K562 (cell line): ENCODE data around the gene LRRIQ4.

Experiments
- GABPA ChIP-seq: fragments of 200-800 bp; sonication (Bioruptor generic); conservative IDR thresholded peaks from 2 replicates; pipeline ENCODE4 v1.6.1; 2016; ENCODE audit warnings: low read depth, missing genetic modification characterization, missing compliant biosample characterization
- MAFF ChIP-seq: IDR thresholded peaks from 2 replicates; pipeline ENCODE4 v1.6.1; 2012; ENCODE audit warnings: low read length, improper control_type of control experiment
- MAFK ChIP-seq: IDR thresholded peaks from 2 replicates; pipeline ENCODE4 v1.6.1; 2011; ENCODE audit warnings: low read length, improper control_type of control experiment
- THRAP3 ChIP-seq: fragments of 450-650 bp; IDR thresholded peaks from 2 replicates; pipeline ENCODE4 v1.6.1; 2016; ENCODE audit warnings: mild to moderate bottlenecking, inconsistent platforms, borderline replicate concordance
- ZNF140 ChIP-seq: fragments of 250-450 bp; sonication (Bioruptor Pico); IDR thresholded peaks from 2 replicates; pipeline ENCODE4 v1.8.0; 2021; ENCODE audit warnings: moderate library complexity, mild to moderate bottlenecking, inconsistent platforms
- ZNF830 ChIP-seq: fragments of 250-450 bp; sonication (Bioruptor Pico); IDR thresholded peaks from 2 replicates; pipeline ENCODE4 v1.5.0; 2021; ENCODE audit warnings: mild to moderate bottlenecking
- TF ChIP-seq, protein P1 (sequence below): fragments of 250-450 bp; sonication (Bioruptor Pico); IDR thresholded peaks from 2 replicates; pipeline ENCODE4 v1.4.0; 2020; ENCODE audit warnings: borderline replicate concordance
- TF ChIP-seq, protein P2 (sequence below): sonication (generic); formaldehyde crosslinking; IDR thresholded peaks from 2 replicates; pipeline ENCODE4 v1.8.0; 2023; ENCODE audit warnings: mild to moderate bottlenecking, missing genetic modification reagents
- TF ChIP-seq, protein P3 (sequence below): fragments of 200-400 bp; formaldehyde crosslinking; IDR thresholded peaks from 2 replicates; pipeline ENCODE4 v1.6.1; 2017; ENCODE audit warnings: mild to moderate bottlenecking, low read depth, low read length, moderate library complexity
- TF ChIP-seq, protein P4 (sequence below): sonication (generic); formaldehyde crosslinking; IDR thresholded peaks from 2 replicates; pipeline ENCODE4 v1.8.0; 2023; ENCODE audit warnings: missing genetic modification reagents, mild to moderate bottlenecking, borderline replicate concordance
- TF ChIP-seq, protein P5 (sequence below): sonication (generic); formaldehyde crosslinking; IDR thresholded peaks from 2 replicates; pipeline ENCODE4 v1.5.0; 2020; ENCODE audit warnings: missing genetic modification reagents
- TF ChIP-seq, protein P6 (sequence below), 2 experiments: fragments of 450-650 bp in 1 of 2; sonication (generic) in 1 of 2; formaldehyde crosslinking in 1 of 2; IDR thresholded peaks in 1 of 2; conservative IDR thresholded peaks in 1 of 2; 2 replicates each; pipeline versions ENCODE4 v1.6.1 to v1.8.1; 2016 to 2023; ENCODE audit warnings: mild to moderate bottlenecking in 2 of 2, moderate library complexity in 2 of 2, inconsistent platforms in 1 of 2, missing genetic modification reagents in 1 of 2
- TF ChIP-seq, protein P7 (sequence below), 3 experiments: IDR thresholded peaks in 2 of 3; conservative IDR thresholded peaks in 1 of 3; 2 replicates each; pipeline ENCODE4 v1.5.1; 2011 to 2012; ENCODE audit warnings: low read length in 3 of 3, mild to moderate bottlenecking in 3 of 3, control low read depth in 2 of 3, improper control_type of control experiment in 1 of 3, inconsistent platforms in 1 of 3, low read depth in 1 of 3, mixed read lengths in 1 of 3, moderate library complexity in 1 of 3; ENCODE audit not compliant: insufficient read depth in 2 of 3
- TF ChIP-seq, protein P8 (sequence below): fragments of 450-650 bp; formaldehyde crosslinking; IDR thresholded peaks from 2 replicates; pipeline ENCODE4 v1.4.0; 2022; ENCODE audit warnings: mild to moderate bottlenecking, moderate library complexity

DNA sequence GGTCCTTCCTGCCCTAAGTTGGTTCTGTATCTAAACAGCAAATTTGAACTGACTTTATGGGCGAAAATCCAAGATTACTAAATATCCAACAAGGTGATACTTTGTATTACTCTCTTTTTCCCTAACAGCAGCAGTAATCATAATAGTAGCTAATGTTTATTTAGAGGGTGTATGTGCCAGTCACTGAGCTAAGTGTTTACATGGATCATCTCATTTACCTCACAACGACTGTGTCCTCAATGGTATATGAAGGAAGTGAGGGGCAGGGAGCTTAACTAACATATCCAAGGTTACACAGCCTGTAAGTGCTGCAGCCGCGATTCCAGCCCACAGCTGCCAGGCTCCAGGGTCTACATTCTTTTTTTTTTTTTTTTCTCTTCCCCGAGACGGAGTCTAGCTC, 10.3 kb downstream of the LRRIQ4 start:
- TF ChIP-seq, protein P1, sequence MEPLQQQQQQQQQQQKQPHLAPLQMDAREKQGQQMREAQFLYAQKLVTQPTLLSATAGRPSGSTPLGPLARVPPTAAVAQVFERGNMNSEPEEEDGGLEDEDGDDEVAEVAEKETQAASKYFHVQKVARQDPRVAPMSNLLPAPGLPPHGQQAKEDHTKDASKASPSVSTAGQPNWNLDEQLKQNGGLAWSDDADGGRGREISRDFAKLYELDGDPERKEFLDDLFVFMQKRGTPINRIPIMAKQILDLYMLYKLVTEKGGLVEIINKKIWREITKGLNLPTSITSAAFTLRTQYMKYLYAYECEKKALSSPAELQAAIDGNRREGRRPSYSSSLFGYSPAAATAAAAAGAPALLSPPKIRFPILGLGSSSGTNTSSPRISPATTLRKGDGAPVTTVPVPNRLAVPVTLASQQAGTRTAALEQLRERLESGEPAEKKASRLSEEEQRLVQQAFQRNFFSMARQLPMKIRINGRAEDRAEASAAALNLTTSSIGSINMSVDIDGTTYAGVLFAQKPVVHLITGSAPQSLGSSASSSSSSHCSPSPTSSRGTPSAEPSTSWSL (CRISPR knock-in tag), result no peak
- TF ChIP-seq, protein P2, sequence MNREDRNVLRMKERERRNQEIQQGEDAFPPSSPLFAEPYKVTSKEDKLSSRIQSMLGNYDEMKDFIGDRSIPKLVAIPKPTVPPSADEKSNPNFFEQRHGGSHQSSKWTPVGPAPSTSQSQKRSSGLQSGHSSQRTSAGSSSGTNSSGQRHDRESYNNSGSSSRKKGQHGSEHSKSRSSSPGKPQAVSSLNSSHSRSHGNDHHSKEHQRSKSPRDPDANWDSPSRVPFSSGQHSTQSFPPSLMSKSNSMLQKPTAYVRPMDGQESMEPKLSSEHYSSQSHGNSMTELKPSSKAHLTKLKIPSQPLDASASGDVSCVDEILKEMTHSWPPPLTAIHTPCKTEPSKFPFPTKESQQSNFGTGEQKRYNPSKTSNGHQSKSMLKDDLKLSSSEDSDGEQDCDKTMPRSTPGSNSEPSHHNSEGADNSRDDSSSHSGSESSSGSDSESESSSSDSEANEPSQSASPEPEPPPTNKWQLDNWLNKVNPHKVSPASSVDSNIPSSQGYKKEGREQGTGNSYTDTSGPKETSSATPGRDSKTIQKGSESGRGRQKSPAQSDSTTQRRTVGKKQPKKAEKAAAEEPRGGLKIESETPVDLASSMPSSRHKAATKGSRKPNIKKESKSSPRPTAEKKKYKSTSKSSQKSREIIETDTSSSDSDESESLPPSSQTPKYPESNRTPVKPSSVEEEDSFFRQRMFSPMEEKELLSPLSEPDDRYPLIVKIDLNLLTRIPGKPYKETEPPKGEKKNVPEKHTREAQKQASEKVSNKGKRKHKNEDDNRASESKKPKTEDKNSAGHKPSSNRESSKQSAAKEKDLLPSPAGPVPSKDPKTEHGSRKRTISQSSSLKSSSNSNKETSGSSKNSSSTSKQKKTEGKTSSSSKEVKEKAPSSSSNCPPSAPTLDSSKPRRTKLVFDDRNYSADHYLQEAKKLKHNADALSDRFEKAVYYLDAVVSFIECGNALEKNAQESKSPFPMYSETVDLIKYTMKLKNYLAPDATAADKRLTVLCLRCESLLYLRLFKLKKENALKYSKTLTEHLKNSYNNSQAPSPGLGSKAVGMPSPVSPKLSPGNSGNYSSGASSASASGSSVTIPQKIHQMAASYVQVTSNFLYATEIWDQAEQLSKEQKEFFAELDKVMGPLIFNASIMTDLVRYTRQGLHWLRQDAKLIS, result no peak
- TF ChIP-seq, protein P3, sequence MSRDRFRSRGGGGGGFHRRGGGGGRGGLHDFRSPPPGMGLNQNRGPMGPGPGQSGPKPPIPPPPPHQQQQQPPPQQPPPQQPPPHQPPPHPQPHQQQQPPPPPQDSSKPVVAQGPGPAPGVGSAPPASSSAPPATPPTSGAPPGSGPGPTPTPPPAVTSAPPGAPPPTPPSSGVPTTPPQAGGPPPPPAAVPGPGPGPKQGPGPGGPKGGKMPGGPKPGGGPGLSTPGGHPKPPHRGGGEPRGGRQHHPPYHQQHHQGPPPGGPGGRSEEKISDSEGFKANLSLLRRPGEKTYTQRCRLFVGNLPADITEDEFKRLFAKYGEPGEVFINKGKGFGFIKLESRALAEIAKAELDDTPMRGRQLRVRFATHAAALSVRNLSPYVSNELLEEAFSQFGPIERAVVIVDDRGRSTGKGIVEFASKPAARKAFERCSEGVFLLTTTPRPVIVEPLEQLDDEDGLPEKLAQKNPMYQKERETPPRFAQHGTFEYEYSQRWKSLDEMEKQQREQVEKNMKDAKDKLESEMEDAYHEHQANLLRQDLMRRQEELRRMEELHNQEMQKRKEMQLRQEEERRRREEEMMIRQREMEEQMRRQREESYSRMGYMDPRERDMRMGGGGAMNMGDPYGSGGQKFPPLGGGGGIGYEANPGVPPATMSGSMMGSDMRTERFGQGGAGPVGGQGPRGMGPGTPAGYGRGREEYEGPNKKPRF, result no peak
- TF ChIP-seq THRAP3, result no peak
- no peak for TF ChIP-seq MAFF
- no peak for TF ChIP-seq GABPA
- TF ChIP-seq, protein P4, sequence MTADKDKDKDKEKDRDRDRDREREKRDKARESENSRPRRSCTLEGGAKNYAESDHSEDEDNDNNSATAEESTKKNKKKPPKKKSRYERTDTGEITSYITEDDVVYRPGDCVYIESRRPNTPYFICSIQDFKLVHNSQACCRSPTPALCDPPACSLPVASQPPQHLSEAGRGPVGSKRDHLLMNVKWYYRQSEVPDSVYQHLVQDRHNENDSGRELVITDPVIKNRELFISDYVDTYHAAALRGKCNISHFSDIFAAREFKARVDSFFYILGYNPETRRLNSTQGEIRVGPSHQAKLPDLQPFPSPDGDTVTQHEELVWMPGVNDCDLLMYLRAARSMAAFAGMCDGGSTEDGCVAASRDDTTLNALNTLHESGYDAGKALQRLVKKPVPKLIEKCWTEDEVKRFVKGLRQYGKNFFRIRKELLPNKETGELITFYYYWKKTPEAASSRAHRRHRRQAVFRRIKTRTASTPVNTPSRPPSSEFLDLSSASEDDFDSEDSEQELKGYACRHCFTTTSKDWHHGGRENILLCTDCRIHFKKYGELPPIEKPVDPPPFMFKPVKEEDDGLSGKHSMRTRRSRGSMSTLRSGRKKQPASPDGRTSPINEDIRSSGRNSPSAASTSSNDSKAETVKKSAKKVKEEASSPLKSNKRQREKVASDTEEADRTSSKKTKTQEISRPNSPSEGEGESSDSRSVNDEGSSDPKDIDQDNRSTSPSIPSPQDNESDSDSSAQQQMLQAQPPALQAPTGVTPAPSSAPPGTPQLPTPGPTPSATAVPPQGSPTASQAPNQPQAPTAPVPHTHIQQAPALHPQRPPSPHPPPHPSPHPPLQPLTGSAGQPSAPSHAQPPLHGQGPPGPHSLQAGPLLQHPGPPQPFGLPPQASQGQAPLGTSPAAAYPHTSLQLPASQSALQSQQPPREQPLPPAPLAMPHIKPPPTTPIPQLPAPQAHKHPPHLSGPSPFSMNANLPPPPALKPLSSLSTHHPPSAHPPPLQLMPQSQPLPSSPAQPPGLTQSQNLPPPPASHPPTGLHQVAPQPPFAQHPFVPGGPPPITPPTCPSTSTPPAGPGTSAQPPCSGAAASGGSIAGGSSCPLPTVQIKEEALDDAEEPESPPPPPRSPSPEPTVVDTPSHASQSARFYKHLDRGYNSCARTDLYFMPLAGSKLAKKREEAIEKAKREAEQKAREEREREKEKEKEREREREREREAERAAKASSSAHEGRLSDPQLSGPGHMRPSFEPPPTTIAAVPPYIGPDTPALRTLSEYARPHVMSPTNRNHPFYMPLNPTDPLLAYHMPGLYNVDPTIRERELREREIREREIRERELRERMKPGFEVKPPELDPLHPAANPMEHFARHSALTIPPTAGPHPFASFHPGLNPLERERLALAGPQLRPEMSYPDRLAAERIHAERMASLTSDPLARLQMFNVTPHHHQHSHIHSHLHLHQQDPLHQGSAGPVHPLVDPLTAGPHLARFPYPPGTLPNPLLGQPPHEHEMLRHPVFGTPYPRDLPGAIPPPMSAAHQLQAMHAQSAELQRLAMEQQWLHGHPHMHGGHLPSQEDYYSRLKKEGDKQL (CRISPR knock-in tag), result no peak
- TF ChIP-seq MAFK, result no peak
- TF ChIP-seq, protein P5, sequence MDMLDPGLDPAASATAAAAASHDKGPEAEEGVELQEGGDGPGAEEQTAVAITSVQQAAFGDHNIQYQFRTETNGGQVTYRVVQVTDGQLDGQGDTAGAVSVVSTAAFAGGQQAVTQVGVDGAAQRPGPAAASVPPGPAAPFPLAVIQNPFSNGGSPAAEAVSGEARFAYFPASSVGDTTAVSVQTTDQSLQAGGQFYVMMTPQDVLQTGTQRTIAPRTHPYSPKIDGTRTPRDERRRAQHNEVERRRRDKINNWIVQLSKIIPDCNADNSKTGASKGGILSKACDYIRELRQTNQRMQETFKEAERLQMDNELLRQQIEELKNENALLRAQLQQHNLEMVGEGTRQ (CRISPR knock-in tag), result no peak
- TF ChIP-seq, protein P6, sequence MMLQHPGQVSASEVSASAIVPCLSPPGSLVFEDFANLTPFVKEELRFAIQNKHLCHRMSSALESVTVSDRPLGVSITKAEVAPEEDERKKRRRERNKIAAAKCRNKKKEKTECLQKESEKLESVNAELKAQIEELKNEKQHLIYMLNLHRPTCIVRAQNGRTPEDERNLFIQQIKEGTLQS (IDR thresholded peaks at IDR 0.05), result no peak
- TF ChIP-seq, protein P6 (CRISPR knock-in tag; conservative IDR thresholded peaks at IDR 0.05), result no peak
- TF ChIP-seq, protein P7, sequence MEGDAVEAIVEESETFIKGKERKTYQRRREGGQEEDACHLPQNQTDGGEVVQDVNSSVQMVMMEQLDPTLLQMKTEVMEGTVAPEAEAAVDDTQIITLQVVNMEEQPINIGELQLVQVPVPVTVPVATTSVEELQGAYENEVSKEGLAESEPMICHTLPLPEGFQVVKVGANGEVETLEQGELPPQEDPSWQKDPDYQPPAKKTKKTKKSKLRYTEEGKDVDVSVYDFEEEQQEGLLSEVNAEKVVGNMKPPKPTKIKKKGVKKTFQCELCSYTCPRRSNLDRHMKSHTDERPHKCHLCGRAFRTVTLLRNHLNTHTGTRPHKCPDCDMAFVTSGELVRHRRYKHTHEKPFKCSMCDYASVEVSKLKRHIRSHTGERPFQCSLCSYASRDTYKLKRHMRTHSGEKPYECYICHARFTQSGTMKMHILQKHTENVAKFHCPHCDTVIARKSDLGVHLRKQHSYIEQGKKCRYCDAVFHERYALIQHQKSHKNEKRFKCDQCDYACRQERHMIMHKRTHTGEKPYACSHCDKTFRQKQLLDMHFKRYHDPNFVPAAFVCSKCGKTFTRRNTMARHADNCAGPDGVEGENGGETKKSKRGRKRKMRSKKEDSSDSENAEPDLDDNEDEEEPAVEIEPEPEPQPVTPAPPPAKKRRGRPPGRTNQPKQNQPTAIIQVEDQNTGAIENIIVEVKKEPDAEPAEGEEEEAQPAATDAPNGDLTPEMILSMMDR (IDR thresholded peaks at IDR 0.05 in 2 of 3, conservative IDR thresholded peaks at IDR 0.05 in 1 of 3; ENCODE audit: insufficient read depth in 2 of 3, low read depth in 1 of 3, low read length in 3 of 3), result no peak
- TF ChIP-seq, protein P8, sequence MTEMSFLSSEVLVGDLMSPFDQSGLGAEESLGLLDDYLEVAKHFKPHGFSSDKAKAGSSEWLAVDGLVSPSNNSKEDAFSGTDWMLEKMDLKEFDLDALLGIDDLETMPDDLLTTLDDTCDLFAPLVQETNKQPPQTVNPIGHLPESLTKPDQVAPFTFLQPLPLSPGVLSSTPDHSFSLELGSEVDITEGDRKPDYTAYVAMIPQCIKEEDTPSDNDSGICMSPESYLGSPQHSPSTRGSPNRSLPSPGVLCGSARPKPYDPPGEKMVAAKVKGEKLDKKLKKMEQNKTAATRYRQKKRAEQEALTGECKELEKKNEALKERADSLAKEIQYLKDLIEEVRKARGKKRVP (CRISPR knock-in tag), result no peak
- no peak for TF ChIP-seq ZNF830 (CRISPR knock-in tag)
- no peak for TF ChIP-seq ZNF140 (CRISPR knock-in tag)
